Right lobe of liver (tissue), 4 donors: ENCODE results near the gene STK24.

ENCODE experiments used
- POLR2A ChIP-seq: fragments of 450-650 bp; IDR thresholded peaks from one replicate; pipeline ENCODE4 v1.6.1; 2017; ENCODE audit warnings: antibody characterized with exemption, mild to moderate bottlenecking
- TF ChIP-seq, protein P1 (sequence below), 4 donors: fragments of 200-600 bp in 3 of 4; fragments of 450-650 bp in 1 of 4; IDR thresholded peaks; one replicate each; pipeline versions ENCODE4 v1.5.1 to v1.8.0; 2016 to 2022; ENCODE audit warnings: antibody characterized with exemption in 4 of 4, mild to moderate bottlenecking in 2 of 4
- donor health status: DM: no; HTN: no; CAD: no.
- donor health status: DM: no; HTN: no; CAD: no.
- donor health status: DM: no; HTN: yes; CAD: no.

- no peak for TF ChIP-seq POLR2A
- TF ChIP-seq, protein P1, sequence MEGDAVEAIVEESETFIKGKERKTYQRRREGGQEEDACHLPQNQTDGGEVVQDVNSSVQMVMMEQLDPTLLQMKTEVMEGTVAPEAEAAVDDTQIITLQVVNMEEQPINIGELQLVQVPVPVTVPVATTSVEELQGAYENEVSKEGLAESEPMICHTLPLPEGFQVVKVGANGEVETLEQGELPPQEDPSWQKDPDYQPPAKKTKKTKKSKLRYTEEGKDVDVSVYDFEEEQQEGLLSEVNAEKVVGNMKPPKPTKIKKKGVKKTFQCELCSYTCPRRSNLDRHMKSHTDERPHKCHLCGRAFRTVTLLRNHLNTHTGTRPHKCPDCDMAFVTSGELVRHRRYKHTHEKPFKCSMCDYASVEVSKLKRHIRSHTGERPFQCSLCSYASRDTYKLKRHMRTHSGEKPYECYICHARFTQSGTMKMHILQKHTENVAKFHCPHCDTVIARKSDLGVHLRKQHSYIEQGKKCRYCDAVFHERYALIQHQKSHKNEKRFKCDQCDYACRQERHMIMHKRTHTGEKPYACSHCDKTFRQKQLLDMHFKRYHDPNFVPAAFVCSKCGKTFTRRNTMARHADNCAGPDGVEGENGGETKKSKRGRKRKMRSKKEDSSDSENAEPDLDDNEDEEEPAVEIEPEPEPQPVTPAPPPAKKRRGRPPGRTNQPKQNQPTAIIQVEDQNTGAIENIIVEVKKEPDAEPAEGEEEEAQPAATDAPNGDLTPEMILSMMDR (IDR thresholded peaks at IDR 0.05), result no peak
These were observed 9.8 kb upstream of the STK24 start for GRCh38 chr13:98586400-98587345.
